HG03521 (cell line): ENCODE data around the gene CBLN2.
A peak's percentile ranks its signal among the peaks of the same experiment; 100 is the strongest.

Experiments used
- ATAC-seq: cut with Tn5 transposase; IDR thresholded peaks from one replicate; pipeline ENCODE4 v1.9.1; 2021; ENCODE audit warnings: mild to moderate bottlenecking, moderate library complexity; ENCODE audit not compliant: unreplicated experiment

CBLN2 gene

DNA sequence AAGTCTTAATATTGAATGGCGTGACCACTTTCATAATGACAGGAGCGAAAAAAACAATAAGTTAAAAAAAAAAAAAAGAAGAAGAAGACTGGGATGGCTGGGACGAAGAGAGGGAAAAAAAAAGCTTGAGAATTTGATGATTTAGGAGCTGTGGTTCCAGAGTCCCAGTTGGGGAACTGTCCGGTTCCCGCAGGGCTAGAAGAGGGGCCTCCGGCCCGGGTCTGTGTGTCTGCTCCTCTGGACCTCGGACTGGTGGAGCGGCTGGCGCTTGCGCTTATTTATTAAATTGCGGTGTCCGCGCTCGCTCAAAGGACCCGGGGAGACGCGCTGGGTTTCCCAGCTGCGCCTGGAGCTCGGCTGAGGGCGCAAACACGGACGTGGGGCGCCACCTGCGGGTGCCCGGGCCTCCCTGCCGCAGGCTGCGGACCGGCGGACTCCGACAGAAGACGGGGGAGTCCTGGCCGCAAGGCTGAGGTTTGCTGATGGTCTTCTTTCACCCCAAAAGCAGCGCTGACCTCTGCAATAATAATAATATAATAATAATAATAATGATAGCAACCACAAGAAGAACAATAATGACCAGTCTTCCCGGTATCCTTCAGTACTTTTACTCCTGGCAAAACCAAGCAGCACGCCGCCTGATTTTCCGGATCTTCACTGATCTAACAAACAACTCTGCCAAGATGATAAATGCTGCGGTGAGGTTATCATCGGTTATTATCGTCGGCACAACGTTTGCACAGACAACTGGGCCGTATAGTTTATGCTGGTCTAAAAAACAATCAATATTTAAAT is at the start of gene CBLN2:
TSS of gene CBLN2 (minus strand) at position 251 of the 795 bp plus-strand sequence. CDS start 2,182 bp downstream, outside the sequence.
- peak; percentile 86 for ATAC-seq

DNA sequence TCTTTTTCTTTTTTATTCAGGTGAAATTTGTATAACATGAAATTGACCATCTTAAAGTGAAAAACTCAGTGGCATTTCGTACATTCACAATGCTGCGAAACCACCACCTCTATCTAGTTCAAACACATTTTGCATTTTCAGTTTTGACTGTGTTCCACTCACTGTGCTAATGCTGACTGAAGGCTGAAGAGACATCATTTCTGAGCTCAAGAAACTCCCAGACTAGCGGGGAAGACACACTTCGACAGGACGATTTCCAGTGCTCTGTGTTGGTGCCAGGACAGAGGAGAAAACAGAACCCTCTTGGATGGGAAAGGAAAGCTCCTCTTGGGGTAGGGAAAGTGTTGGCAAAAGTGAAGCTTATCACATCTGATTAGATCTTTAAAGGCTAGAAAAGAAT is 44.2 kb upstream of the CBLN2 start:
- no peak for ATAC-seq

DNA sequence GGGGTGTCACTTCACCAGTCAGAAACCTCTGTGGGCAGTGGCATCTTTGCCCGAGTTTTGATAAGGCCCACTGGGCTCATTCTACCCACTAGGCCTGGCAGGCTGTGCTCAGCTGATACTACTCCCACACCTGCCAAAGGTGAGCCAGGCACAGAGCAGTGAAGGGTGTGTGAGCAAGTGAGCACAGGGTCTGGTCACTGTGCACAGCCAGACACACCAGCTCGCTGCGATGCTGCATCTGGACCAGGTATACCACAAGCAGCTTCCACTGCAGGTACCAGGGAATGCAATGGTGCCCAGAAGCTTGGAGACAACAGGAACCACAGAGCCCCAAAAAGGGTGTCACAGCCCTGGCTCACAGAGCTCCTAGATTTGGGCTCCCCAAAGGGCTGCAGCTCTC is 40.6 kb upstream of the CBLN2 start:
- ATAC-seq, result no peak

DNA sequence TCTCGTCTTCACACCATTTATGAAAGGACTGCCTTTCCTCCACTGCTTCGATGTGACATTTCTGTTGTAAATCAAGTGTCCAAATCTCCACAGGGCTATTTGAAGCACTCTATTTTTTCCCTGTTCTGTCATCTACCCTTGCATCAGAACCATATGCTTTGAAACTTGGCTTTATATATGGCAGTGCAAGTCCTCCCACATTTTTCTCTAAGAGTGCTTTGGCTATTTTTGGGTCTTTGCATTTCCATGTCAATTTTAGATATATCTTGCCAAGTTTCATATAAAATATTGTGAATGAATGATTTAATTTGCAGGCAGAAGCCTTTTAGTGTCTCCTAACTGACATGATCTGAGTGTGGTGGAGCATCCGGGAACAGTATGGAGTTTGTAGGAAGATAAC is 37.8 kb upstream of the CBLN2 start:
- ATAC-seq, result no peak

DNA sequence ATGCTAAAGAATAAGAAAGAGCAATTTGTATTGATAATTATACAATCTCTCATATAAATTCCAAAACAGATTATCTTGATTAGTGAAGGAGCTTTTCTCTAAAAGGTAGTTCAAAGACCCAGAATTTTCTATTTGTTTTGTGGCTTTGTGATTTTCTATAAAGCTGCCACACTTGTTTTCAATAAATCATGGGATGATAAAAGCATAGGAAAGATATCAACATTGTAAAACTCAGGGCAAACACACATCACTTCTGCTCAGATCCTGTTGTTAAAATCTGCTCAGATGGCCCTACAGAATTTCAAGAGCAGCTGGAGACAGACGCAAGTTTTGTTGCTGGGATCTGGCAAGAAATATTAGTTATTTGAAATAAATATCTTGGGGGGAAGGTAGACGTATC is 28.8 kb upstream of the CBLN2 start:
- ATAC-seq, result no peak

DNA sequence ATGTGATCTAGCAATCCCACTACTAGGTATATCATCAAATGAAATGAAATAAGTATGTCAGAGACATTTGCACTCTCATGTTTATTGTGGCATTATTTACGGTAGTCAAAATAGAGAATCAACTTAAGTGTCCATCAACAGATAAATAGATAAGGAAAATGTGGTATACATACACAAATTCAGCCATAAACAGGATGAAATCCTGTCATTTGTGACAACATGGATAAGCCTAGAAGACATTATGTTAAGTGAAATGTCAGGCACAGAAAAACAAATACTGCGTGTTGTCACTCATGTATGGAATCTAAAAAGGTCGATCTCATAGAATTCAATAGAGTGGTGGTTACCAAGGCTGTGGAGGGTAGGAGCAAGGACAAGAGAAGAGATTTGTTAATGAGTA is 22.1 kb upstream of the CBLN2 start:
- ATAC-seq, result no peak

DNA sequence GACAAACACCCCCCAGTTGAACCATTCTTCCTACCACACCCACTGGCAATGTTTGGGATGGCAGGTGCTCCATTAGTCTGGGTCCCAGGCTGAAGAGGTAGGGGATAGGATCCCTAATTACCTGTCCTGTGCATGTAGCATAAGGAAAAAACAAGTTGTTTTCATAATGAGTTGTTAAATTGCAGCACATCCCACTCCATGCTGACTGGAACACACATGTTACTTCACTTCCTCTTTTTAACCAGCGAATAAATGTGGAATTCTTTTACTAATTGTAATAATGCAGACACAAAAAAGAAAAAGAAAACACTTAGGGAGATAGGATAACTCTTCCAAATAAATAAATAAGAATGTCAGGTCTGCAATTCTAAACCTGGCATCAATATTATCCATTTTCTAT is 11.8 kb upstream of the CBLN2 start:
- no peak for ATAC-seq

DNA sequence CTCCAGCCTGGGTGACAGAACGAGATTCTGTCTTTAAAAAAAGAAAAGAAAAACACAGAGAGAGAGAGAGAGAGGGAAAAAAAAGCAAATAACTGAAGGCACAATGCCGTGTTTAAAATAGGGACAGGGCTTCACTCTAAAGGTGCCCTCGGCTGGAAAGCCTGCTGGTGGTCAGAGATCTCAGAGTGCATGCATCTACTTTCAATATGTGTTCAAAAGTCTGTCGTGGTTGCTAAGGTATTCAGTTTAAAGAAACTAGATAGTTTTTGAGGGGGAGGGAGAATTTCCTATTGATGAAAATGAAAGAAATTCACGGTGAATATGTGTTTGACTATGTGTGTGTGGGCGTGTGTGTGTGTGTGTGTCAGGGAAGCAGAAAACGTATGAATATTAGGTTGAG is 11.0 kb upstream of the CBLN2 start:
- ATAC-seq, result no peak

DNA sequence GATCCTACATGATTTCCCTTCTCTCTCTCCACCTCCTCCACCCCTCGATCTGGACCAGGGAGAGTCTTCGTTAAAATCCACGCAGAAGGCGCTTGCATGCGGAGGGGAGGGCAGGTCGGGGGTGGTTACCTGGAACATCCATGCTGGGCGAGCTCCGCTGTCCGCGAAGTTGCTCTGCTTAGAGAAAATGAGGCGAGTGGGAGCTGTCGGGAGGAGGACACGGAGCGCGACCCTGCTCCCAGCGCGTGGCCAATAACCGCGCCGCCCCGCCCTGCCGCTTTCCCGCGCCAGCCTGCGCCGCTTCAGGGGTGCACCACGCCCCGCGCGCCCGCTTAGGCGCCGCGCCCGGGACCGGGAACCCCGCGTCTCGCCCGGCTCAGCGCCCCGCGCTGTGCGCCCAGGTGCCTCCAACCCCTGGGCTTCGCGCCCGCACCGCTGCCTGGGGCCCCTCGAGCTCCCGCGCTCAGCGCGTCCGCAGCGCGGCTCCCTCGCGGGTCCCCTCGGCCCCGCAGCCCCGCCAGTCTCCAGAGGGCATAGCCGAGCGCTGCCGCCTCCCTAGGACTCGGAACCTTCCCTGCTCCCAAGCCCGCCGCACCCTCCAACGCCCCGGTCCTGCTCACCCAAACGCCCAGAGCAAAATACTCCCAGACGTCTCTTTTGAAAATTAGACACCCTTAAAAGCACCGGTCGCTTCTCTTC is 636 bp downstream of the CBLN2 start:
- ATAC-seq, result no peak

DNA sequence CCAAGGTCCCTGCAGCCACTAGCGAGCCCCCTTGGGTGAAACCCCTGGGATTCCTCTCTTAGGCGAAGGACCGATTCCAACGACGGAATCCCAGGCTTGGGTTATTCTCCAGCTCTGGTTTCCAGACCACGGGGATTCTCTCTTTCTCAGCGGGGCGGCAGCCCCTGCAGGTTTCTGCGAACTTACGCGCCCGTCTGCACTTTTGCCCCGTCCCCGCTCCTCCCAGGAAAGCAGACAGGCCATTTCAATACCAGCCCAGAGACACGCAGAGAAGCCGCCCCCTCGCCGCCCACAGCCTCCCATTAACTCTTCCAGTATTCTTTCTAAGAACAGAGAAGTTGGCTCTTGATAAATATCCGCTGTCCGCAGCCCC is 1.2 kb downstream of the CBLN2 start:
- no peak for ATAC-seq

DNA sequence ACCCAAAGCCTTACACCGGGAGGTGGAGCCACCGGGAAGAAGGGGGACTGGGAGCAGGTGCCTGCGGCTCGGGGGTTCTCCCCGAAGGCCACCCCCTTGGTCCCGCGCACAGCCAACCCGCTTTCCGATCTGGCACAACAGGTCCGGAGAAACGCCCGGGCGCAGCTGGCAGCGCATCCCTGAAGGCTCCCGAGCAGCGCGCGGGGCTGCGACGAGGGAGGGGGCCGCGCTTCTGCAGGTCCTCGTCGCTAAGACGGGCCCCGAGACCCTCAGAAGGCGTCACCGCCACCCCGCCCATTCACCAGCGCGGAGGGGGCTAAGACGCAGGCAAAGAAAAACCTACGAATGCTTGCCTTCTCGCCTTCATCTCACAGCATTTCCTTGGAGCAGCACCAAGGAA is 1.8 kb downstream of the CBLN2 start:
- no peak for ATAC-seq

DNA sequence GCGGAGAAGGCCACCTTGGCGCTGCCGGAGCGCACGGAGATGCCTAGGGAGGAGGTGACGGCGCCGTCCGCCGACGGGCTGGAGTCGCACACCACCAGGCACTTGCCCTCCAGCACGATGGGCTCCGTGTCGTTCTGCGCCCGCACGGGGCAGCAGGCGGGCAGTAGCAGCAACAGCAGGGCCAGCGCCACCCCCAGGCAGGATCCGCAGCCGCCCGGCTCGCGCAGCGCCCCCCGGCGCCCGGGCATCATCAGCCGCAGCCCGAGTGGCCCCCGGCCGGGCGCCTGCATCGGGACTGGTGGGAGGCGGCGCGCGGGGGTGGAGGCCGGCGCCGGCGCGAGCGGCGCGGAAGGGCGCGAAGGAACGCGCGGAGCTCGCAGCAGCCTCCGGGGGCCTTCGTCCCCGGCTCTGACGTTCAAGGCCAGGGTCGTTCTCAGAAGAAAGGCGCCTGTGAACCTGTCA is 2.2 kb downstream of the CBLN2 start:
- ATAC-seq, result no peak

DNA sequence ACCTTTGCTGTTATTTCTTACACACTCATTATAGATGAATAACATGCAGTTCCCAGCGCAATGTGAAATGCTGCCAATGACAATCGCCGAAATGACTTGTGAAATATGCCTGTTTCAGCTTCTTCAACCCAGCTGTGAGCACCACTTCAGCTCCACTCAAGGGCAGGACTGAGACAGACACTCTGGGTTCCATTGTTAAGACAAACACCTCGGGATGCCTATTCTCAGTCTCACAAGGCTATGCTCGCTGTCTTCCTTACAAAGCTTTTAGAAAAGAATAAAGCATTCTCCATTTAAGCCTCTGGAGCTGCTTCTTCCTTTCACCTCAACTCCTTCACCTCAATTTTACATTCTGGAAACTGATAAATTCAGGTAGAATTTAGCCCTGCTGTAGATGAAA is 4.2 kb downstream of the CBLN2 start:
- no peak for ATAC-seq

DNA sequence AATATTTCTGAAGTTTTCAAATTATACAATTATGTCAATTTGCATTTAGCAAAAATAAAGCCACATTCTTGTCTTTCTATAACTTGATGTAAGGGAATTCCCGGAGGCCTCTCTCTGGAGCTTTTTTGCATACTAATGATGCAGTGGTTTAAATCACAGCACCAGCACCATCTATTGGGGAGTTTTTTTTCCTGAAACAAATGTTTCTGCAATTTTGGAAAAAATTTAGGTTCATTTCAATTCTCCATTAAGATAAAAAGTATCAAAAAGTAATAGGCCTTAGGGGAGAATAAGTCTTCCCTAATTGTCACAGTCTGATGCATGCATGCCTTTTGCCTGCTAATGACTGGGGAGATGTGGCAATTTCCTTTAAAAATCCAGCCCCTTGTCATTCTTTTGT is 13.5 kb downstream of the CBLN2 start:
- no peak for ATAC-seq

DNA sequence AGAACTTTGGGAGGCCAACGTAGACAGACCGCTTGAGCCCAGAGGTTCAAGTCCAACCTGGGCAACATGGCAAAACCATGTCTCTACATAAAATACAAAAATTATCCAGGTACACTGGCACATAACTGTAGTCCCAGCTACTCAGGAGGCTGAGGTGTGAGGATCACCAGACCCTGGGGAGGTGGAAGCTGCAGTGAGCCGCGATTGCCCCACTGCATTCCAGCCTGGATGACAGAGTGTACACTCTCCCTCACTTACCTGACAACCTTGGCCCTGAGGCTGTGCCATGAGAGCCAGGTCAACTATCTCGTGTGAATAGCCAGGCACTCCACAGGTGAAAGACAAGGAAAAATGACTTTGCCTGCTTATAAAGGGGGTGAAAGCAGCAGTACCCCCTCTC is 39.3 kb downstream of the CBLN2 start:
- ATAC-seq, result no peak

DNA sequence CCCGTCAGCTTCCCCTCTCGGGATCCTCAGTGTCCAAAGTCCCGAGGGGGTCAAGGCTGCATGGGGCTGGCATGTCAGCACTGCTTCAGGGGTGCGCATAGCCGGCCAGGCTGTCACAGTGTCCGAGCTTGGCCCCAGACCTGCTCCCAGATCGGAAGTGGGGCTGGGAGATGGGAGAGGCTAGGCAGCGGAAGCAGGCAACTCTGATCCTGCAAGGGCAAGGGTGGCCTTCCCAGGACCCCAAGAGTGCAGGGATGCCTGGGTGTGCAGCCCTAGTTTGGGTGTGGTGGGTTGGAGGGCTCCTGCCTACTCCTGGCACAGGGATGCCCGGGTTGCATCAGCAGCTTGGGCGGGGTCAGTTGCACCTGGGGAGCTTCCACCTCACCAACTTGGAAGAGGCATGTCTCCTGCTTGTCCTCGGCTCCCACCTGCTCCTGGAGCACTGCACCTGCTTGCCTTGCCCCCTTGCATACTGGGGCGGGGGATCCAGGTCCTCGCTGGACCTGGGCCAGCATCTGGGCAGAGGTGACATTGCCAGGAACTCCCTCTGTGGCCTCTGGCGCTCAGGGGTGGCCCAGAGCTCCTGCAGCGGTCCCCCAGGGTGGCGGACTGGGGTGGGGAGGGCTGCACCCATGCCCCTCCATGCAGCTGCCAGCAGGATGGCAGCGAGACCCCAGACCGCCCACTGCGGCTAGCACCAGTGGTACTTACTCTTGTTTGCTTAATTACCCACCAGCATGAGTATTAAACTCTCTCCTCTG is 41.3 kb downstream of the CBLN2 start:
- ATAC-seq, result no peak

DNA sequence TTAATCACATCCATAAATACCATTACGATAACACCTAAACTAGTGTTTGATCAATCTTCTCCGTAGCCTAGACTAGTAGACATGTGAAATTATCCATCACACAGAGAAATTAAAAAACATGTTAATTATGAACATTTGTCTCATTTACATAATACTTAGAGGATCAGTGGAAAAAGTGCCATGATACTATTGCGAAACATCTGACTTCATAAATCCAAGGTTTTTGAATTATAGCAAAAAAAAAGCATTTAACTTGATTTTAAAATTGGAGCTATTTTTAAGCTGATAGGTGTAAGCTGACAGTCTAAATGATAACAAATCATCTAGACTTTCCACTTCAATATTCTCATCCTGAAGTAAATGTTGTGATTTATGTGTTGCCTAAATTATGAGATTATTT is 51.6 kb downstream of the CBLN2 start:
- no peak for ATAC-seq
